DMS114 treated with DMSO at 0.1 percent for 48 hours (cell line): Measurements from ENCODE around the gene RTKN.

Experiments used
- DNase-seq: peaks from one replicate; lab custom pipeline; 2025; ENCODE audit not compliant: unreplicated experiment; lab: John Stamatoyannopoulos, UW

RTKN gene

GRCh38 chr2:74381751-74382150, 60.0 kb downstream of the RTKN start:
- DNase-seq: no peak

GRCh38 chr2:74379851-74380789, 61.6 kb downstream of the RTKN start, which contains the start of gene DCTN1:
TSS of gene DCTN1 (minus strand) at chr2:74380311. CDS start at chr2:74380037, 274 bp downstream.
- no peak for DNase-seq

DNA sequence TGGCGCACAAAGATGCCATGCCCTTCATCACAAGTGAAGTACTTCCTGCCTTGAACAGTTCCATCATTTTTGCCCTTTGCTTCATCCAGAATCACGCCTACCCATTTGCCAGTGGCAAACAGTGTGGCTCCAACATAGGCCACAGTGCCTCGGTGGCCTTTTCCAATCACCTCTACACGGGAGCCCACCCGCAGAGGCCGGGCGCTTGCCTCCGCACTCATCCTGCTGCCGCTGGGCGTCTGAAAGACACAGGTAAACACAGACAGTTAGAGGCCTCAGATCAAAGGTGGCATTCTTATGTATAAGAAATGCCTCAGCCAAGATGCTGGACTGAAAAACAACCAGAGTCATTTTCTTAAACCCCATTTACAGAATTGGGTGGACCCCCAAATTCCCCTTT, 63.7 kb downstream of the RTKN start:
- DNase-seq: no peak

DNA sequence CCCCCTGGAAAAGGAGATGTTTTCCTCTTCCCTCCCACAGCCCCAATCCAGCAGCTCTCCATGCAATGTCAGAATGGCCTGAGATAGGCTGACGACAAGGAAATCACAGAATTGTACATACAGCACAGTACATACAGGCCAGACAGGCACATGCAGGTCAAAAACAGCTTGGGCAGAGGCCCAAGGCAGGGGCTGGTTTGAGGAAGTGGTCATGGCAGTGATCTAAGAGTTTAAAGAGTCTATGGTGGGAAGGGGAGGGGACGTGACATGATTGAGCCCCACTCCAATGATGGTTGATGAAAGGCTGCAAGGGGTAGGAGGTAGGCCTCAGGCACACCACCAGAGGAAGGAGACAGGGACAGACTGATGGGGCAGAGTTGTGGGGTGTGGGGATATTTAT, 65.9 kb downstream of the RTKN start:
- no peak for DNase-seq
